Measurements from ENCODE around the gene TBL3. TPM values are rescaled to one million over a fixed set of nuclear protein-coding genes. Genes with fewer than 3 reads are reported as not detected.

TBL3 gene
- total RNA-seq, 2 donors from 2014 or later: 39.3 to 78.3 TPM

DNA sequence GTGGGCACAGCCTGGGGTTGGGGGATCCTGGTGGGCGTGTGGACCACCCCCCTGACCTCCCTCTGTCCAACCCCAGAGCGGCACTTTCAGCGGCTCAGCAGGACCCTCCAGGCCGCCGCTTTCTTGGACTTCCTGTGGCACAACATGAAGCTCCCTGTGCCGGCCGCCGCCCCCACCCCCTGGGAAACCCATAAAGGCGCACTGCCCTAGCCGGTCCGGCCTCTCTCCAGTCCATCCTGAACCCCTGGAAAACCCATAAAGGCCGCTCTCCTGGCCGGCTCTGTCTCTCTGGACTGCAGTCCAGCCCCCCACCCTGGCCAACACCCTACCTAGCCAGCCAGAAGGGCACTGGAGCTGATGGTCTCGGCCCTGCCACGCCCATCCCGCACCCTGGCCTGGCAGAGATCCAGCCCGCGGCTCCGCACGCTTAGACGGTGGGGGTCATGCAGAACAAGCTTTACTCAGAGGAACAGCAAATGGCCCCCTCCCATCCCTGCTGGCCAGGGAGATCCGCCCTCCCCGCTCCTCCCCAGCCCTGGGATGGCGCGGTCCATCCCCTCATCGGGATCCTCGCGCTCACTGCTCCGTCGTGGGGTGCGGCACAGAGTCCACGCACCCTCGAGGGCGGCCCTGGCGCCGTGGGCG, 6.7 kb downstream of the TBL3 start:
- Mint-ChIP-seq H3K27me3 (peaks cover 0 to 10% of the 10 kb centered on the region in 2 donors), H3K4me3 (no peak overlapping the region), H3K9me3 (no peaks in the 10 kb centered on the region), H3K36me3 (no peaks in the 10 kb centered on the region), H3K4me1 (ENCODE audit: low read depth in 2 of 2) (peaks cover 0 to 9% of the 10 kb centered on the region in 2 donors), H3K27ac (no peak overlapping the region)
- ATAC-seq: no peak
- DNase-seq (ENCODE audit: low spot score): no peak

DNA sequence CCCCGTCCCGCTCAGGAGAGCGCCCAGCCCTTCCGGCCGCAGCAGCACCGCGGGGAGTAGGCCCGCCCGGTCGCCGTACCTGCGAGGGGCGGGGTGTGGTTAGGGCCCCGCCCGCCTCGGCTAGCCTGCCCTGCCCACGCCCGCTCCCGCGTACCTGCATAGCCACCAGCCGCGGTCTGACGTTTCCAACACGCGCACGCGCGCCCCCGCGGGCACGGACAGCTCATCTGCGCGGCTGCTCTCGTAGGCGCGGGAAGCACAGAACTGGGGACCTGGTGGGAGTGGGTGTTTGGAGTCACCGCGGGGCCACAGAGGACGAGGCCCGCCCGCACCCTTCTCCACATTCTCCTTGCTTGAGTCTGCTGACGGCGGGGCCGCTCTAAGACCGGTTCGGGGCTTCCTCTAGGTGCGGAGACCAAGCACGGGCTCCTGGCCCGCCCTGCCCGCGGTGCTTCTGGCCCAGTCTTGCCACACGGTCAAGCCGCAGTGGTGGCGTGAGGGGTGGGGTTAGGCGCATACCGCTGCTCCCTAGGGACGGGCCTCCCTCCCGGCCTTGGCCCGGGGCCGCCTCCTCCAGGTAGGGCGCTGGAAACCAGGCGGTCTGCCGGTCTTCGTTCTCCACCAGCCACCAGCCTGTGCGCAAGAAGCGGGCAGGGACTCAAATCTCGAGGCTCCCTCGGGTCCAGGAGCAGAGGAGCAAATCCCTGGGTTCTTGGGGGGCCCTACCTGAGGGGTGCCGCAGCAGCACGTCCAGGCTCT, 7.6 kb downstream of the TBL3 start:
- H3K4me3 Mint-ChIP-seq: no peak overlapping the region
- H3K27me3 Mint-ChIP-seq: peaks cover 0 to 10% of the 10 kb centered on the region in 2 donors
- H3K4me1 Mint-ChIP-seq (ENCODE audit: low read depth in 2 of 2): peaks cover 0 to 9% of the 10 kb centered on the region in 2 donors
- DNase-seq (ENCODE audit: low spot score) (no peak), ATAC-seq (no peak)
- no peaks in the 10 kb centered on the region for H3K36me3 Mint-ChIP-seq
- H3K9me3 Mint-ChIP-seq: no peaks in the 10 kb centered on the region
- H3K27ac Mint-ChIP-seq: no peak overlapping the region

DNA sequence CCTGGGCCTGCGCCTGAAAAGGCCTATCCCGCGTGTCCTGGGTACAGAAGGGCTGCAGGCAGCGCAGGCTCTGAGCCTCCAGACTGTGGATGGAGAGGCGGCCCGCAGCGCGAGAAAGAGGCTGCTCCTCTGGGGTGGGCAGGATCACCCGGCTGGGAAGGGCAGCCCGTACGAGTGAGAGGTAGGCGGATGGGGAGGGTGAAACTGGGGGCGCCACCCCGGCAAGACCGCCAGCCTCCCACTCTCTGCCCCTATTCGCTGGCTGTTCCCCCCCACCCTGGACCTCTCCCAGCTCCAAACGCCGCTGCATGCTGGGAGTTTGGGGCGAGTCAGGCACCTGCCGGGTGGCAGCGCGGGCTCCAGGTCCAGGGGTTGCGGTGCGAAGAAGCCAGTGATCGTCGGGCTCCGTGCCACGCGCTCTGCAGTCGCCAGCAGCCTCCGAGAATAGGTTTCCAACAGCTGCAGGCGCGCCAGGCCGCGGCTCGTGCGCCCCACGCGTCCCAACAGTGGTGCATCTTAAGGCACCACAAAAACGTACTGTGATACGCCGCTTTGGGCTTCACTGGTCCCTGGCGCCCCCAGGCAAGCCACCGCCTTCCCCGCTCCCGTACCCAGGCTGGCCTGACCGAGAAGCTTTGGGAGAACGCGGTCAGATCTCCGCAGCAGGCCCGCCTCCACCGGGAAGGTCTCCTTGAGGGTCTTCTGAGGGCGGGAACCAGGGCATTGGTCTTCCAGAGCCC, 8.3 kb downstream of the TBL3 start:
- H3K4me1 Mint-ChIP-seq (ENCODE audit: low read depth in 2 of 2): peaks cover 0 to 13% of the 10 kb centered on the region in 2 donors
- no peaks in the 10 kb centered on the region for H3K9me3 Mint-ChIP-seq
- H3K36me3 Mint-ChIP-seq: no peaks in the 10 kb centered on the region
- no peak for DNase-seq (ENCODE audit: low spot score)
- H3K4me3 Mint-ChIP-seq: no peak overlapping the region
- H3K27me3 Mint-ChIP-seq: peaks cover 0 to 10% of the 10 kb centered on the region in 2 donors
- no peak overlapping the region for H3K27ac Mint-ChIP-seq
- ATAC-seq: no peak

DNA sequence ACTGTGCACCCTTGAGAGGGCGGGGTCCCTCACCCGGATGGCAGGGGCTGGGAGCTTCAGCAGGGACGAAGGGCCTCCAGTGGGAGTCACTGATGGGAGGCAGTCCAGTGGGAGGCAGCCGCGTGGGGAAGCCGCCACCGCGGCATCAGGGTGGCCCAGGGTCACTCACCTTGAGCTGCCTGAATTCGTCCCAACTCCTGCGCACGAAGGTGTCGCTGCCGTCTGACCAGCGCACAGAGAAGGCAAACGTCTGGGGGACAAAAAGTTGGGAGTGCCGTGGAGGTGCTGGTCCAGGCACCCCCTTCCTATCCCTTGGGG, 8.9 kb downstream of the TBL3 start:
- peaks cover 0 to 13% of the 10 kb centered on the region in 2 donors for H3K4me1 Mint-ChIP-seq (ENCODE audit: low read depth in 2 of 2)
- ATAC-seq (no peak), DNase-seq (ENCODE audit: low spot score) (no peak)
- no peaks in the 10 kb centered on the region for H3K9me3 Mint-ChIP-seq
- no peaks in the 10 kb centered on the region for H3K36me3 Mint-ChIP-seq
- peaks cover 0 to 10% of the 10 kb centered on the region in 2 donors for H3K27me3 Mint-ChIP-seq
- H3K4me3 Mint-ChIP-seq: no peak overlapping the region
- H3K27ac Mint-ChIP-seq: no peak overlapping the region

DNA sequence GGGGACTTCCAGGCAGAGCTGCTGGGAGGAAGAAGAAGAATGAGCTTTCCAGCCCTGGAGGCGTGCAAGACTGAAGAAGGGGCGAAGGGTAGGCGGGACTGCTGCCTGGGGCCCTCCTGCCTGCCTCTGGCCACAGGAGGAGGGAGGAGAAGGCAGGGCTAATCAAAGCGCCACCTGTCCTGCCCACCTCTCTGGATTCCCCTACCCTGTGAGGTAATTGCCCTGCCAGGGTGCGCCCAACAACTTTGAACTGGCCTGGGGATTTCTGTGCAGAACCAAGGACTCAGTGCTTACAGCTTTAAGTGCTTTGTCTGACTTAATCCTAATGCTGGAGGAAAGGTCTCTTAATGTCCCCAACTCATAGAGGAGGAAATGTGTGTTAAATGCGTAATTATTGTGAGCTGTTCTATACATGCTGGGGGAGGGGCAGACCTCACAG, 9.6 kb downstream of the TBL3 start, which contains the start of gene NOXO1:
NOXO1 (minus strand) TSS at position 72 of the 439 bp plus-strand sequence. CDS start 290 bp downstream, outside the sequence.
- H3K9me3 Mint-ChIP-seq: no peaks in the 10 kb centered on the region
- no peak within 1 kb of the TSS for H3K27ac Mint-ChIP-seq
- H3K4me1 Mint-ChIP-seq (ENCODE audit: low read depth in 2 of 2): peaks cover 0 to 16% of the 10 kb centered on the region in 2 donors
- DNase-seq (ENCODE audit: low spot score) (no peak), ATAC-seq (no peak)
- peak within 1 kb of the TSS; percentile 75 for H3K4me3 Mint-ChIP-seq
- H3K27me3 Mint-ChIP-seq: peaks cover 0 to 10% of the 10 kb centered on the region in 2 donors
- H3K36me3 Mint-ChIP-seq: no peaks in the 10 kb centered on the region

DNA sequence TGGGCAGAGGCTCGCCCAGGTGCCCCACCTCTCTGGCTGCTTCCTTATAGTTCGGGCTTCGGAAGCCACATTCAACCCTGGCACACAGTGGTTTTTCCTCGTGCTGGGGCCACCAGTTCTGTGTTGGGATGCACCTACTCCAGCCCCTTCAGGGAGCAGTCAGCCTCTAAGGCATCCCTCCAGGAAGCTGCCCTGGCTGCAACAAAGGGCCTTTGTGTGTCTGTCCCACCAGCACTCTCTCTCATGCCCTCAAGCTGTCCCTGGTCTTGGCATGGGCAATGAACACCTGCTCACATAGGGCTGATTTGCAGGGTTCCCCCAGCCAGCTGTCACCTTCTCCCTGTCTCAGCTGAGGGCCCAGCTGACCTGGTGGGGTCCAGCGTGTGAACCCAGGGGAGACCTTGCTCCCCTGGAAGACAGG, 10.2 kb downstream of the TBL3 start:
- Mint-ChIP-seq H3K4me1 (ENCODE audit: low read depth in 2 of 2) (peaks cover 0 to 18% of the 10 kb centered on the region in 2 donors), H3K36me3 (no peaks in the 10 kb centered on the region), H3K27me3 (peaks cover 0 to 10% of the 10 kb centered on the region in 2 donors), H3K27ac (no peak overlapping the region), H3K9me3 (no peaks in the 10 kb centered on the region), H3K4me3 (peak overlapping the region; percentile 75)
- ATAC-seq (no peak), DNase-seq (ENCODE audit: low spot score) (no peak)

DNA sequence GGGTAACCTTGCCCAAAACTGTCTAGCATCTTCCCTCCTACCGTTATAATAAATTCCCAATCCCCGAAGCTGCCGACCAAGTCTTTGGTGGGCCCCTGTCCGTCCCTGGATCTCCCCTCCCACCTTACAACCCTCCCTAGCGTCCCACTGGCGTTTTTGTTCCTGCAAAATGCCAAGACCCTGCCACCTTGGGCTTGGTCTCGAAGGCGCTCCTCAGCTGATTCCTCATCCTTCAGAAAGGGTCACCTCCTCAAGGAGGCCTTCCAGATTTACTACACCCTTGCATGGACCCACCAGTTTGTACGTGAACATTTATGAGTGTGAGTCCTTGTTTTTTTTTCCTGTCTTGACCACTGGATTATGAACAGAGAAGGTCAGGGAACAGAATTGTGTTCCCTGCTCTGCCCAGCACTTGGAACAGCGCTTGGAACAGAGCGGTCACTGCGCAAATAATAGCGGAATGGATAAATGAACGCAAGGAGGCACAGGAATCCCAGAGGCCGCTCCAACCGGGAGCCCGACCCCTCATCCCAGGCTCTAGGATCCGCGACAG, 11.2 kb downstream of the TBL3 start:
- Mint-ChIP-seq H3K27me3 (peaks cover 0 to 10% of the 10 kb centered on the region in 2 donors), H3K4me1 (ENCODE audit: low read depth in 2 of 2) (peaks cover 0 to 18% of the 10 kb centered on the region in 2 donors), H3K36me3 (no peaks in the 10 kb centered on the region), H3K4me3 (peak overlapping the region; percentile 75), H3K9me3 (no peaks in the 10 kb centered on the region), H3K27ac (peak overlapping the region in 1 of 2 donors; percentile 47)
- DNase-seq (ENCODE audit: low spot score): no peak
- no peak for ATAC-seq

DNA sequence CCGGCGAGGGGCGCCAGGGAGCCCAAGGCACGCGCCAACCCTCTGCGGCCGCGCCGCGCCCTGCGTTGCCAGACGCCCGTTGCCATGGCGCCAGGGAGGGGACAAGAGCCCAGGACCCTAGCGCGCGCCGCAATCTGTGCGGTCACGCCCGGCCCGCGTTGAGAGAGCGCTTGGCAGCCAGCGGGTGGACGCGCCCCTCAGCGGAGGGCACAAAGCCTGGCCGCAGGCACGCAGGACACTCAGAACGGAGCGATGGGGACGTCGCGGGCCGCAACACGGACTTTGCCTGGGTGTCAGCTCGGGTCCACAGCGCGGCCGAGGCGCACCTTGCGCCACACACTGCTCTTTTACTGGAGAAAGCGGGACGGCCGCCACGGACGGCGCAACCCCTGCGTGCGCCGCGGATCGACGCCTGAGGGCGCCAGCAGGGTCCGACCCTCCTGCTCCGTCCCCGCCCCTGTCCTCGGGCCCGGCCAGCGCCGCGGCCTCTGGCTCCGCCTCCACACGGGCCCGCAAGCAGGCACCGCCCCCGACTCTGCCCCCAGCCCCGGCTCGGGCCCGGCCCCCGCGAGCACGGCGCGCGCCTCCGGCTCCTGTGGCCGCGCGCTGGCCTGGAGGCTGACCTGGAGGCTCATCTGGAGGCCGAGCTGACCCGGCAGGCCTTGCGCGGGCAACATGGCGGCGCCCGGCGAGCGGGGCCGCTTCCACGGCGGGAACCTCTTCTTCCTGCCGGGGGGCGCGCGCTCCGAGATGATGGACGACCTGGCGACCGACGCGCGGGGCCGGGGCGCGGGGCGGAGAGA, 11.9 kb downstream of the TBL3 start, which contains the start of gene GFER:
GFER (plus strand) TSS at position 650 of the 803 bp plus-strand sequence; CDS start at position 676, 26 bp downstream.
- Mint-ChIP-seq H3K4me1 (ENCODE audit: low read depth in 2 of 2) (peaks cover 0 to 21% of the 10 kb centered on the region in 2 donors), H3K36me3 (no peaks in the 10 kb centered on the region), H3K27ac (peak within 1 kb of the TSS; percentile 47 to 50), H3K4me3 (peak within 1 kb of the TSS; percentile 75), H3K27me3 (peaks cover 0 to 10% of the 10 kb centered on the region in 2 donors), H3K9me3 (no peaks in the 10 kb centered on the region)
- ATAC-seq: peak; percentile 97 to 99
- peak; percentile 96 for DNase-seq (ENCODE audit: low spot score)

DNA sequence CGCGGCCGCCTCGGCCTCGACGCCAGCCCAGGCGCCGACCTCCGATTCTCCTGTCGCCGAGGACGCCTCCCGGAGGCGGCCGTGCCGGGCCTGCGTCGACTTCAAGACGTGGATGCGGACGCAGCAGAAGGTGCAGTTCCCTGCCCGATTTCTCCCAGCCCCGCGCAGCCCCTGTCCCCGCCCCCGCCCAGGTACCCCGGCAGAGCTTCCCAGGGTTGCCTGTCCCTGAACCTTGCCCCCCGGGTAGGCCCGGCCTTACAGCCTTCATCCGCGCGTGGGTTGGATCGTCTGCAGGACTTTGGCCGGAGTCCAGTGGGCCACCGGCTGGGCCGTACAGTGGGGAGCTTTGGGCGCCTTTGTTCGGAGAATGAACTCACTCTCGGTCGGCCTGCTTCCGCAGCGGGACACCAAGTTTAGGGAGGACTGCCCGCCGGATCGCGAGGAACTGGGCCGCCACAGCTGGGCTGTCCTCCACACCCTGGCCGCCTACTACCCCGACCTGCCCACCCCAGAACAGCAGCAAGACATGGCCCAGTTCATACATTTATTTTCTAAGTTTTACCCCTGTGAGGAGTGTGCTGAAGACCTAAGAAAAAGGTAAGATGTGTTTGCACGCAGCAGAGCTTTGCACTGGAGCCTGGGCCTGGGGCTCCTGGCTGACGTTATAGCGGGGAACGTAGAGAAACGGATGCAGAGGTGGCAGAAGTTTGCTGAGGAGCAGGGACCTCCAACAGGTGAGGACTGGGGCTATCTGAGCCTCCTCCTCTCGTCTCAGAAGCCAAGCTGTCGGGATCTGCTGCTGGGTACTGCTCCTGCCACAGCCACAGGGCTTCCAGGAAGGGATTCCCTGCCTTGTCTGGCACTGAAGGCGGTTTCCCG, 12.7 kb downstream of the TBL3 start:
- no peaks in the 10 kb centered on the region for H3K36me3 Mint-ChIP-seq
- H3K9me3 Mint-ChIP-seq: no peaks in the 10 kb centered on the region
- peak overlapping the region; percentile 75 for H3K4me3 Mint-ChIP-seq
- H3K27ac Mint-ChIP-seq: peak overlapping the region; percentile 28 to 50
- DNase-seq (ENCODE audit: low spot score) (no peak), ATAC-seq (peak in 1 of 2 donors; percentile 29)
- H3K27me3 Mint-ChIP-seq: peaks cover 0 to 10% of the 10 kb centered on the region in 2 donors
- peaks cover 0 to 24% of the 10 kb centered on the region in 2 donors for H3K4me1 Mint-ChIP-seq (ENCODE audit: low read depth in 2 of 2)

DNA sequence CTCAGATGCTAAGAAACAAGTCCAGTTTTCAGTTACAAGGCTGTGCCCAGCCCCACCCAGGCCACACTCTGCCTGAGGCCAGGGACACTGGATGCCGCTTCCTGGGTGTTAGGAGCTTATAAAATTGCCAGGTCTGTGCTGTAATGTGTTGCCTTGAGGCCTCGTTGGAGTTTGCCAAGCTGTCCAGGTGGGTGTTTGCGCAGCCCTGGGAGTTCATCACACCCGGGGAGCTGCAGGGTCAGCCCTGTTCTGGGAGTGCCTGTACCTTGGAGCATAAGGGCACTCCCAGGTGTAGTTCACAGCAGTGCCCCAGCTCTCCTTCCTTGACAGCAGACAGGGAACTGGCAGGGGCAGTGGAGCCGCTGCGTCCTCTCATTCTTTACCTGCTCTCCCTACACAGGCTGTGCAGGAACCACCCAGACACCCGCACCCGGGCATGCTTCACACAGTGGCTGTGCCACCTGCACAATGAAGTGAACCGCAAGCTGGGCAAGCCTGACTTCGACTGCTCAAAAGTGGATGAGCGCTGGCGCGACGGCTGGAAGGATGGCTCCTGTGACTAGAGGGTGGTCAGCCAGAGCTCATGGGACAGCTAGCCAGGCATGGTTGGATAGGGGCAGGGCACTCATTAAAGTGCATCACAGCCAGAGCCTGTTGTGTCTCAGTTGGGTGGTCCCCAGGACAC, 13.8 kb downstream of the TBL3 start:
- peaks cover 0 to 8% of the 10 kb centered on the region in 2 donors for H3K27me3 Mint-ChIP-seq
- peaks cover 0 to 24% of the 10 kb centered on the region in 2 donors for H3K4me1 Mint-ChIP-seq (ENCODE audit: low read depth in 2 of 2)
- no peaks in the 10 kb centered on the region for H3K36me3 Mint-ChIP-seq
- peak overlapping the region in 1 of 2 donors; percentile 28 for H3K27ac Mint-ChIP-seq
- peak overlapping the region; percentile 75 for H3K4me3 Mint-ChIP-seq
- DNase-seq (ENCODE audit: low spot score) (no peak), ATAC-seq (no peak)
- H3K9me3 Mint-ChIP-seq: no peaks in the 10 kb centered on the region

DNA sequence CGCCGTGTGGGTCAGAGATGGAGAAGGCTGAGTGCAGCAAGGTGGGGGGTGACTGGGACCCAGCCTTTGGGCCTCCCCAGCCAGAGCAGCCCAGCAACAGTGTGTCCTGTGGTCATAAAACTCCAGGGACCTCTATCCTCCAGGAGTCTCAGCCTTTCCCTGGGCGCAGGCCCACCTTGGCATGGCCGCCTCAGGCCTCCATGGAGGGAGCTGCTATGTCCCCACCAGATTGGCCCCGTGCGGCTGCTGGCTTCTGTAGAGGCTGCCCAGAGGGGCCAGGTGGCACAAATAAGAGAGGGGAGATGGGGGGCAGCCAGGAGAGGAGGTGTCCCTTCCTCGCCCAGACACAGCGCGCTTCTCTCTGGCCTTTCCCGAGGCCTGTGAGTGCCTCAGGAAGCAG, 15.3 kb downstream of the TBL3 start:
- H3K9me3 Mint-ChIP-seq: no peaks in the 10 kb centered on the region
- ATAC-seq (no peak), DNase-seq (ENCODE audit: low spot score) (no peak)
- H3K4me3 Mint-ChIP-seq: no peak overlapping the region
- no peaks in the 10 kb centered on the region for H3K36me3 Mint-ChIP-seq
- peaks cover 0 to 6% of the 10 kb centered on the region in 2 donors for H3K27me3 Mint-ChIP-seq
- H3K4me1 Mint-ChIP-seq (ENCODE audit: low read depth in 2 of 2): peaks cover 0 to 32% of the 10 kb centered on the region in 2 donors
- H3K27ac Mint-ChIP-seq: no peak overlapping the region
